Lung (tissue), 12 donors: Measurements from ENCODE around the gene GATB. TPM values are rescaled to one million over a fixed set of nuclear protein-coding genes. Genes with fewer than 3 reads are reported as not detected.
A peak's percentile ranks its signal among the peaks of the same experiment; 100 is the strongest.

Source experiments
- ATAC-seq: fragments of 200-7000 bp; cut with Tn5 transposase; one replicate; pipeline ENCODE4 v1.9.1; 2020; ENCODE audit warnings: moderate number of reproducible peaks; ENCODE audit not compliant: insufficient read depth, low FRiP score
- DNase-seq, 3 donors: peaks; one replicate each; pipeline ENCODE4 v3.0.0-alpha.2; 2013 to 2017
- H3K27ac ChIP-seq, 2 donors: one replicate each; pipeline ENCODE4 v1.5.1; 2013; ENCODE audit warnings: mild to moderate bottlenecking in 2 of 2, moderate library complexity in 2 of 2, control low read depth in 1 of 2, inconsistent platforms in 1 of 2, low read depth in 1 of 2, low read length in 1 of 2
- H3K27me3 ChIP-seq, 3 donors: one replicate each; pipeline ENCODE4 v1.5.1; 2013; ENCODE audit warnings: low read length in 2 of 3; ENCODE audit not compliant: control insufficient read depth in 3 of 3, insufficient read depth in 3 of 3
- H3K36me3 ChIP-seq, 4 donors: one replicate each; pipeline ENCODE4 v1.5.1; 2013; ENCODE audit warnings: low read length in 4 of 4, mild to moderate bottlenecking in 1 of 4, moderate library complexity in 1 of 4; ENCODE audit not compliant: control insufficient read depth in 4 of 4, insufficient read depth in 4 of 4
- H3K4me1 ChIP-seq, 5 donors: one replicate each; pipeline ENCODE4 v1.5.1; 2013; ENCODE audit warnings: low read length in 5 of 5, mild to moderate bottlenecking in 2 of 5, moderate library complexity in 1 of 5; ENCODE audit not compliant: control insufficient read depth in 5 of 5, insufficient read depth in 5 of 5
- H3K4me3 ChIP-seq: one replicate; pipeline ENCODE4 v1.5.1; 2013; ENCODE audit warnings: mild to moderate bottlenecking, control low read depth, moderate library complexity
- H3K9ac ChIP-seq, 2 donors: one replicate each; pipeline ENCODE4 v1.5.1; 2013; ENCODE audit warnings: low read length in 2 of 2, control low read depth in 1 of 2; ENCODE audit not compliant: insufficient read depth in 1 of 2
- H3K9me3 ChIP-seq, 4 donors: one replicate each; pipeline ENCODE4 v1.5.1; 2013; ENCODE audit warnings: low read length in 3 of 4, mild to moderate bottlenecking in 1 of 4, moderate library complexity in 1 of 4; ENCODE audit not compliant: control insufficient read depth in 4 of 4, insufficient read depth in 3 of 4
- CTCF ChIP-seq: IDR thresholded peaks from 2 replicates; pipeline ENCODE4 v1.5.1; 2012; ENCODE audit warnings: mild to moderate bottlenecking; ENCODE audit errors: control extremely low read depth, extremely low read depth
- WGBS, 2 donors: extraction: QIAGEN DNeasy Blood & Tissue Kit; methylation state at CpG; one replicate each; pipeline ENCODE4 v1.1.7; 2013; 5-methylcytosine and 5-hydroxymethylcytosine counted together
- polyA plus RNA-seq, 2 donors: library from polyadenylated mRNA; stranded (reverse); fragments of 200-250 nt; gene quantifications; one replicate each; pipeline ENCODE4 v1.2.1, GENCODE V29; 2013
- total RNA-seq, 2 donors: library from RNA; depleted of rRNA in 1 of 2; stranded (reverse); fragments of >200 nt in 1 of 2; gene quantifications; one replicate each; pipeline ENCODE4 v1.2.1, GENCODE V29; 2014 to 2021
- donor health status: control.
- donor health status: control.
- donor health status: Bipolar disorder and iron deficiency.
- donor health status: healthy.
- donor health status: DM: yes; HTN: yes; CAD: no.

Gene GATB
- total and polyA plus RNA-seq, 4 donors, result 11.0 to 18.4 (median 15.6) TPM

- Histone ChIP-seq H3K36me3 (peaks cover 0 to 3% (median 0%) of the 10 kb centered on the region in 4 donors), H3K4me3 (no peak overlapping the region), H3K27me3 (no peaks in the 10 kb centered on the region), H3K9ac (no peak overlapping the region), H3K27ac (no peak overlapping the region), H3K9me3 (no peaks in the 10 kb centered on the region), H3K4me1 (peaks cover 7 to 56% (median 26%) of the 10 kb centered on the region in 5 donors)
- ATAC-seq, result no peak
- no peak for TF ChIP-seq CTCF
- DNase-seq, result no peak
- WGBS, 2 donors, result 90 to 95% methylated on average over 14 of the region's 14 CpGs
Observed at GRCh38 chr4:151691639-151692442, 69.0 kb downstream of the GATB start.

GRCh38 chr4:151690876-151691275 lies 69.9 kb downstream of the GATB start:
- Histone ChIP-seq H3K9ac (no peak overlapping the region), H3K27ac (no peak overlapping the region), H3K4me3 (no peak overlapping the region), H3K27me3 (no peaks in the 10 kb centered on the region), H3K4me1 (peaks cover 10 to 59% (median 29%) of the 10 kb centered on the region in 5 donors), H3K9me3 (no peaks in the 10 kb centered on the region), H3K36me3 (peaks cover 0 to 4% (median 0%) of the 10 kb centered on the region in 4 donors)
- WGBS, 2 donors, result 81 to 87% methylated on average over 4 of the region's 4 CpGs
- DNase-seq, result peak in 2 of 3 donors; percentile 63 to 77
- no peak for TF ChIP-seq CTCF
- no peak for ATAC-seq

- no peak overlapping the region for H3K4me3 ChIP-seq
- DNase-seq (peak in 1 of 3 donors; percentile 25), ATAC-seq (no peak)
- peaks cover 10 to 59% (median 29%) of the 10 kb centered on the region in 5 donors for H3K4me1 ChIP-seq
- H3K36me3 ChIP-seq, result peaks cover 0 to 4% (median 0%) of the 10 kb centered on the region in 4 donors
- H3K9me3 ChIP-seq, result no peaks in the 10 kb centered on the region
- TF ChIP-seq CTCF, result no peak
- H3K9ac ChIP-seq, result no peak overlapping the region
- H3K27ac ChIP-seq, result no peak overlapping the region
- H3K27me3 ChIP-seq, result no peaks in the 10 kb centered on the region
- 70 to 77% methylated on average over 4 of the region's 4 CpGs for WGBS, 2 donors
Observed at GRCh38 chr4:151690164-151690870, 70.5 kb downstream of the GATB start.
